Motor neuron (in vitro differentiated cells): ENCODE data around the gene POLR2C. TPM values are rescaled to one million over a fixed set of nuclear protein-coding genes. Genes with fewer than 3 reads are reported as not detected.

Experiments
- ATAC-seq, 8 experiments: fragments of 200-7000 bp; cut with Tn5 transposase; replicated peaks in 6 of 8; 2 replicates each; pipeline ENCODE4 v1.8.0; 2021; ENCODE audit warnings: mild to moderate bottlenecking in 8 of 8, moderate library complexity in 8 of 8
- H3K27ac ChIP-seq, 2 donors: fragments of 250-450 bp; sonication (Bioruptor Pico); 2 replicates each; pipeline ENCODE4 v1.9.0; 2021; ENCODE audit warnings: antibody characterized with exemption in 2 of 2, mild to moderate bottlenecking in 2 of 2, moderate library complexity in 1 of 2
- H3K4me1 ChIP-seq, 2 donors: fragments of 250-450 bp; sonication (Bioruptor Pico); replicated peaks in 1 of 2; 2 replicates each; pipeline ENCODE4 v1.6.1; 2021; ENCODE audit warnings: antibody characterized with exemption in 2 of 2, mild to moderate bottlenecking in 2 of 2, moderate library complexity in 1 of 2
- H3K4me3 ChIP-seq, 5 donors: fragments of 250-450 bp; sonication (Bioruptor Pico); 2 replicates each; pipeline ENCODE4 v1.9.0; 2021; ENCODE audit warnings: antibody characterized with exemption in 5 of 5, mild to moderate bottlenecking in 5 of 5, moderate library complexity in 4 of 5
- WGBS, 10 experiments: fragments of 450-650 bp; shearing (Covaris generic); methylation state at CpG; one replicate each; pipeline ENCODE4 v1.0.0; 2022; 5-methylcytosine and 5-hydroxymethylcytosine counted together
- in situ Hi-C, 9 experiments: fragments of 400-800 bp; cut with MboI; loops; one replicate each; pipeline ENCODE4 v1.15.0; 2021; ENCODE audit warnings: low sequenced_read_pairs in 9 of 9, low pct_unique_long_range_greater_than_20kb in 2 of 9; ENCODE audit not compliant: unreplicated experiment in 9 of 9
- total RNA-seq, 8 experiments: library from RNA; unstranded; fragments of 300-600 nt; gene quantifications; 2 replicates each; pipeline versions ENCODE4 v1.2.3 to v1.2.4, GENCODE V29; 2022

Gene POLR2C
- total RNA-seq, 8 experiments from 2014 or later: 49.4 to 82.9 (median 64.9) TPM

- 42 to 94% (median 87%) methylated on average over 1 to 2 of the region's 6 CpGs; no CpG with 5 or more reads in 6 of the 10 experiments for WGBS, 10 experiments
- no peak for ATAC-seq
- in situ Hi-C loops: no loop called here
- Histone ChIP-seq H3K27ac (no peak overlapping the region), H3K4me1 (peaks cover 42 to 48% of the 10 kb centered on the region in 2 donors), H3K4me3 (no peak overlapping the region)
These were observed 14.3 kb downstream of the POLR2C start for GRCh38 chr16:57476546-57477410.

GRCh38 chr16:57477531-57478202 is 15.2 kb downstream of the POLR2C start:
- no peak overlapping the region for H3K4me3 ChIP-seq
- H3K27ac ChIP-seq: peak overlapping the region in 1 of 2 donors; percentile 0
- peak in 5 of 8 experiments; percentile 13 to 40 (median 25) for ATAC-seq
- H3K4me1 ChIP-seq: peaks cover 36 to 41% of the 10 kb centered on the region in 2 donors
- 0 to 100% (median 78%) methylated on average over 1 to 7 of the region's 9 CpGs; no CpG with 5 or more reads in 4 of the 10 experiments for WGBS, 10 experiments
- in situ Hi-C loops: no loop called here

- Histone ChIP-seq H3K27ac (no peak overlapping the region), H3K4me1 (peaks cover 36 to 41% of the 10 kb centered on the region in 2 donors), H3K4me3 (peak overlapping the region; percentile 30 to 39 (median 34))
- peak in 5 of 8 experiments; percentile 1 to 6 (median 5) for ATAC-seq
- 0 to 100% (median 53%) methylated on average over 1 to 4 of the region's 15 CpGs; no CpG with 5 or more reads in 5 of the 10 experiments for WGBS, 10 experiments
- in situ Hi-C loops: no loop called here
These were observed 16.1 kb downstream of the POLR2C start for GRCh38 chr16:57478396-57479204.

- peak overlapping the region; percentile 30 to 39 (median 34) for H3K4me3 ChIP-seq
- peaks cover 36 to 41% of the 10 kb centered on the region in 2 donors for H3K4me1 ChIP-seq
- WGBS, 10 experiments: 0 to 10% (median 0%) methylated on average over 1 to 9 of the region's 36 CpGs; no CpG with 5 or more reads in 5 of the 10 experiments
- ATAC-seq: peak; percentile 37 to 83 (median 56)
- H3K27ac ChIP-seq: no peak overlapping the region
- in situ Hi-C loops: no loop called here
These were observed 16.9 kb downstream of the POLR2C start for GRCh38 chr16:57479205-57479975.

- 0 to 70% (median 40%) methylated on average over 1 to 6 of the region's 15 CpGs; no CpG with 5 or more reads in 5 of the 10 experiments for WGBS, 10 experiments
- in situ Hi-C loops: no loop called here
- H3K4me3 ChIP-seq: peak overlapping the region; percentile 30 to 39 (median 34)
- peak in 3 of 8 experiments; percentile 36 to 76 (median 58) for ATAC-seq
- H3K27ac ChIP-seq: no peak overlapping the region
- peaks cover 36 to 41% of the 10 kb centered on the region in 2 donors for H3K4me1 ChIP-seq
These were observed 17.7 kb downstream of the POLR2C start for GRCh38 chr16:57479976-57480753.

- ATAC-seq: no peak
- no peak overlapping the region for H3K4me3 ChIP-seq
- H3K4me1 ChIP-seq: peaks cover 39 to 40% of the 10 kb centered on the region in 2 donors
- in situ Hi-C loops: no loop called here
- 20 to 100% (median 69%) methylated on average over 1 to 5 of the region's 6 CpGs; no CpG with 5 or more reads in 4 of the 10 experiments for WGBS, 10 experiments
- no peak overlapping the region for H3K27ac ChIP-seq
These were observed 18.3 kb downstream of the POLR2C start for GRCh38 chr16:57480754-57481230.

- Histone ChIP-seq H3K27ac (no peak overlapping the region), H3K4me1 (peaks cover 37 to 39% of the 10 kb centered on the region in 2 donors), H3K4me3 (no peak overlapping the region)
- WGBS, 10 experiments: 20 to 100% (median 82%) methylated on average over 1 to 2 of the region's 4 CpGs; no CpG with 5 or more reads in 6 of the 10 experiments
- no peak for ATAC-seq
- in situ Hi-C loops: no loop called here
These were observed 18.9 kb downstream of the POLR2C start for GRCh38 chr16:57481421-57481820.

GRCh38 chr16:57482845-57483545 is 20.5 kb downstream of the POLR2C start:
- in situ Hi-C loops: no loop called here
- ATAC-seq: no peak
- Histone ChIP-seq H3K27ac (no peak overlapping the region), H3K4me3 (no peak overlapping the region), H3K4me1 (peaks cover 31% of the 10 kb centered on the region in 2 donors)
- 70 to 100% (median 93%) methylated on average over 1 to 5 of the region's 14 CpGs; no CpG with 5 or more reads in 1 of the 10 experiments for WGBS, 10 experiments

- whole genome bisulfite sequencing, 10 experiments: 60 to 97% (median 80%) methylated on average over 1 to 9 of the region's 19 CpGs; no CpG with 5 or more reads in 3 of the 10 experiments
- ATAC-seq: no peak
- Histone ChIP-seq H3K4me1 (peaks cover 21 to 22% of the 10 kb centered on the region in 2 donors), H3K27ac (no peak overlapping the region), H3K4me3 (no peak overlapping the region)
- in situ Hi-C loops: no loop called here
These were observed 21.4 kb downstream of the POLR2C start for GRCh38 chr16:57483725-57484514.

- WGBS, 10 experiments: 17 to 100% (median 85%) methylated on average over 1 to 4 of the region's 8 CpGs; no CpG with 5 or more reads in 4 of the 10 experiments
- H3K4me1 ChIP-seq: peaks cover 15 to 17% of the 10 kb centered on the region in 2 donors
- in situ Hi-C loops: no loop called here
- ATAC-seq: no peak
- no peak overlapping the region for H3K4me3 ChIP-seq
- H3K27ac ChIP-seq: no peak overlapping the region
These were observed 22.1 kb downstream of the POLR2C start for GRCh38 chr16:57484515-57485005.
